Measurements from ENCODE around the gene PDSS2.

- TF ChIP-seq CTCF (IDR thresholded peaks at IDR 0.05) (no peak), POLR2A (IDR thresholded peaks at IDR 0.05) (no peak)
These were observed 174.6 kb downstream of the PDSS2 start for GRCh38 chr6:107284805-107285204.

All from testis (tissue), 2 donors.